A172 (cell line): ENCODE data around the gene KLK3. TPM values are rescaled to one million over a fixed set of nuclear protein-coding genes. Genes with fewer than 3 reads are reported as not detected.
"Not testable (repeated sequence)": the region's sequence is repeated elsewhere in the genome, so short reads cannot be mapped to it uniquely, and the experiment has no call there.

ENCODE experiments used
- DNase-seq: peaks from one replicate; pipeline ENCODE4 v3.0.0-alpha.2; 2015; ENCODE audit warnings: low spot score
- total RNA-seq: library from RNA; depleted of rRNA; stranded (reverse); fragments of >200 nt; shearing (Covaris generic); gene quantifications from 2 replicates; pipeline ENCODE4 v1.2.3, GENCODE V29; 2014; rRNA removed

The KLK3 gene
- not detected in 2 replicates for total RNA-seq

GRCh38 chr19:50854636-50855410 is at the start of gene KLK3:
KLK3 (plus strand) TSS chr19:50854915; CDS start chr19:50854956, 41 bp downstream.
- no peak for DNase-seq

- no peak for DNase-seq
Observed at GRCh38 chr19:50808856-50809255, 45.9 kb upstream of the KLK3 start.

- DNase-seq = not testable (repeated sequence)
Observed at GRCh38 chr19:50811622-50812238, 43.0 kb upstream of the KLK3 start.

- no peak for DNase-seq
Observed at GRCh38 chr19:50812474-50812873, 42.2 kb upstream of the KLK3 start.

- DNase-seq = no peak
Observed at GRCh38 chr19:50814883-50815282, 39.8 kb upstream of the KLK3 start.

GRCh38 chr19:50815439-50815838 is 39.3 kb upstream of the KLK3 start:
- no peak for DNase-seq

- no peak for DNase-seq
Observed at GRCh38 chr19:50817941-50818858, 36.5 kb upstream of the KLK3 start.

- no peak for DNase-seq
Observed at GRCh38 chr19:50818859-50819472, 35.7 kb upstream of the KLK3 start.

- DNase-seq = no peak
Observed at GRCh38 chr19:50819636-50820035, 35.1 kb upstream of the KLK3 start.

- DNase-seq = no peak
Observed at GRCh38 chr19:50820086-50820485, 34.6 kb upstream of the KLK3 start.

- no peak for DNase-seq
Observed at GRCh38 chr19:50820549-50821247, 34.0 kb upstream of the KLK3 start.

GRCh38 chr19:50821248-50821612 is 33.5 kb upstream of the KLK3 start:
- no peak for DNase-seq

GRCh38 chr19:50821622-50822021 is 33.1 kb upstream of the KLK3 start:
- no peak for DNase-seq

GRCh38 chr19:50822661-50823208 is 32.0 kb upstream of the KLK3 start:
- no peak for DNase-seq

- no peak for DNase-seq
Observed at GRCh38 chr19:50823389-50824042, 31.2 kb upstream of the KLK3 start, which contains the start of gene KLK1. KLK1 (minus strand) TSS chr19:50823787; CDS start chr19:50823748, 39 bp downstream.

GRCh38 chr19:50826492-50827240 is 28.0 kb upstream of the KLK3 start:
- no peak for DNase-seq

- DNase-seq = no peak
Observed at GRCh38 chr19:50827476-50827875, 27.2 kb upstream of the KLK3 start.

GRCh38 chr19:50829801-50830200 is 24.9 kb upstream of the KLK3 start:
- no peak for DNase-seq

- no peak for DNase-seq
Observed at GRCh38 chr19:50830266-50831025, 24.3 kb upstream of the KLK3 start.
